Renal pelvis (tissue), 12 donors: Measurements from ENCODE around the gene KLRC1. TPM values are rescaled to one million over a fixed set of nuclear protein-coding genes. Genes with fewer than 3 reads are reported as not detected.
"Not testable (repeated sequence)": the region's sequence is repeated elsewhere in the genome, so short reads cannot be mapped to it uniquely, and the experiment has no call there.

Experiments used
- DNase-seq: peaks from one replicate; pipeline ENCODE4 v3.0.0-alpha.2; 2013
- long read RNA-seq, 16 experiments: transcript quantifications; one replicate each; lab custom pipeline, GENCODE V29; 2026
- polyA plus RNA-seq, 3 donors: library from polyadenylated mRNA; unstranded; fragments of 120-200 nt; gene quantifications; one replicate each; pipeline ENCODE4 v1.2.1, GENCODE V29; 2013; ENCODE audit not compliant: insufficient read length in 3 of 3

Gene KLRC1
- polyA plus RNA-seq: under 1 TPM; 0.64 to 0.84 (median 0.78) TPM
- long read RNA-seq, donor 1: 0 reads
- long read RNA-seq, donor 2: 0 reads
- long read RNA-seq, donor 3, partial matches to known transcripts: 0 of 1 reads
- long read RNA-seq, donor 3, other reads (novel, unspliced or antisense): 0 of 1 reads
- long read RNA-seq, donor 4: 0 reads
- long read RNA-seq, donor 5: 0 reads
- long read RNA-seq, donor 6: 0 reads
- long read RNA-seq, donor 7: 0 reads
- long read RNA-seq, donor 8: 0 reads
- long read RNA-seq, donor 9: 0 reads
- long read RNA-seq, donor 10, partial matches to known transcripts: 0 of 1 reads
- long read RNA-seq, donor 10, other reads (novel, unspliced or antisense): 0 of 1 reads
- long read RNA-seq, donor 11: 0 reads
- long read RNA-seq, donor 12: 0 reads
- long read RNA-seq, donor 13: 0 reads
- long read RNA-seq, donor 14: 0 reads
- long read RNA-seq, donor 15: 0 reads
- long read RNA-seq, donor 16: 0 reads

GRCh38 chr12:10453156-10453555, at the start of gene KLRC1:
Gene KLRC1, minus strand, starts transcription at chr12:10453377. Its CDS starts 2,221 bp downstream, at chr12:10451156.
- no peak for DNase-seq

GRCh38 chr12:10501030-10501429, 47.9 kb upstream of the KLRC1 start:
- DNase-seq: no peak

- no peak for DNase-seq
These were observed 44.9 kb upstream of the KLRC1 start for GRCh38 chr12:10498042-10498441.

- no peak for DNase-seq
These were observed 44.4 kb upstream of the KLRC1 start for GRCh38 chr12:10497602-10498001.

- DNase-seq: no peak
These were observed 38.6 kb upstream of the KLRC1 start for GRCh38 chr12:10491766-10492165.

- not testable (repeated sequence) for DNase-seq
These were observed 34.2 kb upstream of the KLRC1 start for GRCh38 chr12:10487328-10487727.

- DNase-seq: not testable (repeated sequence)
These were observed 28.7 kb upstream of the KLRC1 start for GRCh38 chr12:10481901-10482300.

- DNase-seq: not testable (repeated sequence)
These were observed 19.6 kb upstream of the KLRC1 start for GRCh38 chr12:10472808-10473207.

- DNase-seq: no peak
These were observed 16.5 kb upstream of the KLRC1 start for GRCh38 chr12:10469701-10470100.

- DNase-seq: no peak
These were observed 13.1 kb upstream of the KLRC1 start for GRCh38 chr12:10466311-10466710.

GRCh38 chr12:10457760-10458159, 4.6 kb upstream of the KLRC1 start:
- DNase-seq: no peak

GRCh38 chr12:10456856-10457255, 3.7 kb upstream of the KLRC1 start:
- DNase-seq: no peak

- no peak for DNase-seq
These were observed 2.6 kb upstream of the KLRC1 start for GRCh38 chr12:10455766-10456165.

GRCh38 chr12:10454531-10454930, 1.4 kb upstream of the KLRC1 start:
- no peak for DNase-seq

GRCh38 chr12:10448236-10448635, 4.9 kb downstream of the KLRC1 start:
- no peak for DNase-seq

- not testable (repeated sequence) for DNase-seq
These were observed 7.1 kb downstream of the KLRC1 start for GRCh38 chr12:10446052-10446451.

- DNase-seq: not testable (repeated sequence)
These were observed 12.0 kb downstream of the KLRC1 start for GRCh38 chr12:10441144-10441543.

- not testable (repeated sequence) for DNase-seq
These were observed 13.4 kb downstream of the KLRC1 start for GRCh38 chr12:10439608-10440274.

GRCh38 chr12:10437601-10438000, 15.6 kb downstream of the KLRC1 start:
- DNase-seq: not testable (repeated sequence)

- DNase-seq: not testable (repeated sequence)
These were observed 17.4 kb downstream of the KLRC1 start, which contains the start of gene KLRC2 for GRCh38 chr12:10435816-10436215. Gene KLRC2, minus strand, starts transcription at chr12:10436010. Its CDS starts 24 bp downstream, at chr12:10435986.

- not testable (repeated sequence) for DNase-seq
These were observed 22.6 kb downstream of the KLRC1 start for GRCh38 chr12:10430623-10431022.

GRCh38 chr12:10425938-10426337, 27.2 kb downstream of the KLRC1 start:
- not testable (repeated sequence) for DNase-seq
